GM21360 (cell line): ENCODE data around the gene FAM229B.
"Not testable (repeated sequence)": the region's sequence is repeated elsewhere in the genome, so short reads cannot be mapped to it uniquely, and the experiment has no call there.

Experiments used
- ATAC-seq: cut with Tn5 transposase; IDR thresholded peaks from one replicate; pipeline ENCODE4 v1.9.1; 2021; ENCODE audit warnings: mild to moderate bottlenecking, moderate library complexity; ENCODE audit not compliant: unreplicated experiment

FAM229B gene

DNA sequence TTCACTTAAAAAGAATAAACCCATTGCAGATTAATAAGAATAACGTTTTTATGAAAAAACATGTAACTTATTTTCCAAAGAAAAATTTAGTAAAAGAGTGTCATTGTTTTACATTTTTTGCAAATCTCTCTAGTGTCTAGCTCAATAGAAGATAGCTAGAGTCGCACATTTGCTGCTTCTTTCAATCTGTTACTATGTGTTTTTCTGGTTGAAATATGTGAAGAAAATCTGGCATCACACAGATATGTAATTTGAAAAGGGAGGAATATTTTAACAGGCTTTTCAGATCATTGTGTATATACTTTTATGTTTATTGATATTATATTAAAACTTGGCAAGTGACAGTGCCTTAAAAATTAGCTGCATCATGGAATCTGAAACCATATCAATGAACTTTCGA, 24.4 kb upstream of the FAM229B start:
- ATAC-seq = no peak

DNA sequence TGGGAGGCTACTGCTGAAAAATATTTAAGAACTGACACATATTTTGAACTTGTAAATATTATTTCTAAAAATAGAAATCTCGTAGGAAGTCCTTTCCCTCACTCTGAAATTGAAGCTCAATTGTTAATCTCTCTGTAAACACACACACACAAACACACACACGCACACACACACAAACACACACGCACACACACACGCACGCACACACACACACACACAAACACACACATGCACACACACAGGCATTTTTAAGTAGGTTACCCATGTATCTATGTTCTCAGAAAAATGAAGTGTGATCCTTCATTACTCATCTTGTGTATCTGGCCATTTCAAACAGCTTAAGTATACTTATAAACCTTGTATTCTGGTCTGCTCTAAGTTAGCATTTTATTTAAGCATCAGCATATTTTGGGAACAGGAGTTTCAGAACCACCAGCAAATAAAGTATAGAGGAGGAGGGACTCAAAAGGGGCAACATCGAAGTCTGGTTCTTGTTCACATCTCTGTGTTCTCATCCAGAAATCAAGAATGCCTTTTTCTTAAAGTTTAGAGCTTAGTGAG, 21.9 kb upstream of the FAM229B start:
- ATAC-seq = no peak

DNA sequence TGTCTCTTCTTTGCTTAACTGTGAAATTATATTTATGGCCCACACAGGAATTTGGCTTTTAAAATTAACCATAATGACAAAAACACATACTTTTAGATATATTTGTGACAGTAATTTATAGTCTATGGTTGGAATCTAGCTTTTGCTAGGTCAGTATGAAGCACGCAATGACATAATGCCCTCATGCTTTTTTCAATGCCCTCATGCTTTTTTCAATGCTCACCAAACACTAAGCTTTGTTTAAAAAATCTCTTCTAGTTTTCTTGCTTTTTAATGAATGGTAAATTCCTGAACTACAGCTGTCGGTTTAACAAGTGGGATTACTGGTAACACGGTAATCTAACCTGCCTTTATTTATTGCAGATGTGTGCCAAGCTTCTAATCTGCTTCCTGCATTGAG, 20.8 kb upstream of the FAM229B start:
- ATAC-seq = no peak

DNA sequence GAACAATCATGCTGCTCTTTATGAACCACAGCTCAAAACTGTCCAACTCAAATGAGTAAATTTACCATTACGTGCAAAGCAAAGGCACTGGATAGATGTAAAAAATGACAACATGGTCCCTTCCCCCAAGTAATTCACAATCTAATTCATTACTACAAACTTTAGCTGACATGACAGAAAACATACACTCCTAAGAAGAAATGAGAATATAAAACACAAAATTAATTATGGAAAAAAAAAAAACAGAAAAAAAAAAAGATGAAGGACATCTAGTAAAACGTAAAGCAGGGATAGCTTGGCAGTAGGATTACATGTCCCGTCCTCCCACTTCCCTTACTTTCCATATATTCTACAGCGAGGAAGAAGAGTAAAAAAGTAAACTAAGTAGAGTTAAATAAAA, 5.8 kb upstream of the FAM229B start:
- ATAC-seq = no peak

DNA sequence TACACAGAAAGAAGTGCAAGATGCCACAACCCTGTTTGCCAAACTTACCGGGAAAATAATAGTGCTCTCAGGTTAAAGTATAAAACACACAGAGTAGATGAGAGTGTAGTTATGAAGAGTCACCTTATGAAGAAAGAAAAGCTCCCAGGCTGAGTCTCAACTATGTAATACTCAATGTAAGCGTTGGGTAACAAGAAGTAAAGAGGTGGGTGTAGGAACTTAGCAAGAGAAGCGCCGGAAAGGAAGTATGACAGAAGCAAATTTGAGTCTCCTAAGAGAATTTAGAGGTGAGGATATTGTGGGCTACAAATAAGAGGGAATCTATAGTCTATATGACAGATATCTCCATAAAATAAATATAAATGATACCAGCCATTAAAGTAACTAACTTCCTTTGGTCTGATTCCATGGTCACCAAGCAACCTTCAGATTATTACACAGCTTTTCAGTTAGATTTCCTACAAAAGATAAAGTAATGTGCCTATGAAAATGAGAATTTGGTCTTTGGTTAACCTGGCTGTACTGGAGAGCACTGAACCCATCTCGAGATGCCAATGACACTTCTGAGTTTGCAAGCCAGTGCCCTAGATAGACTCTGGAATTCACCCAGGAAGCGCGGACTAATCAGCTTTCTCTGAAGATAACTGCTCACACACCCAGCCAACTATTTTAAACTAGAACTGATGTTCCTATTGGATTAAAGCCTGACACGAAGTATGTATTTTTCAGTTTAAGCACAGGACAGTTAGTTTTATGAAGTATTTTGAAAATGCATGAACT, 1.9 kb upstream of the FAM229B start:
- no peak for ATAC-seq

DNA sequence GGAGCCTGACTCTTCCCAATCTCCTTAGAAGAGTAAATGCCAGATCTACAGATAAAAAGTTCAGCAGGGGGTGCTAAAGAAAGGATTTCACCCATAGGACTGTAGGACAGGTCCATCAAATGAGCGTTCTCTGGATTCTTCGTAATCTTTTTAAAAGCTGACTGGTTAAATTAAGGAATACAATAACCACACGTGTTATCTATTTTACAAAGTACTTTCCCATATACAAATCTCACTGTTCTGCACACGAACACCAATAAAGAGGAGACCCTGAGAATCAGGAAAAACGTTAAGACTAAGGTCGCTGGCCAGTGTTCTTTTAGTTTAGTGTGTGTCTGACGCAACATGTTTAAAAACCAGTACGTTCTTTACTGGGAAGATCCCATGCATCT, 651 bp upstream of the FAM229B start:
- ATAC-seq = peak; percentile 26

DNA sequence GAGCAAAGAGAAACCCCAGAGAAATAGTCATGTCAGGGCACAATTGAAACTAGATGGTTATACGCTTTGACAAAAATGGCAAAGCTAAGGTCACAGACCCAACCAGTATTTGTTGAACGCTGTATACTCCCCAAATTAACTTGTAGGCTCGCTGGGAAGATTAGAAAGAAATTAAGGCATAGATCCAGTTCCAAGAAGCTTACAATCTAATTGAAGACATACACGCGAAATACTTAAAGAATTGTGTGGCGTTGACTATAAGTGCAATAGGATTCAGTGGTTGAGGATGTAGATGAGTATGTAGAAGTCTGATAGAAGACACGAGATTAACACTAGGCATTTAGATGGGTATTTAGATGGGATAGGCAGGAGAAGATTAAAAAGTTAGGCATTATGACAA, 525 bp downstream of the FAM229B start:
- no peak for ATAC-seq

DNA sequence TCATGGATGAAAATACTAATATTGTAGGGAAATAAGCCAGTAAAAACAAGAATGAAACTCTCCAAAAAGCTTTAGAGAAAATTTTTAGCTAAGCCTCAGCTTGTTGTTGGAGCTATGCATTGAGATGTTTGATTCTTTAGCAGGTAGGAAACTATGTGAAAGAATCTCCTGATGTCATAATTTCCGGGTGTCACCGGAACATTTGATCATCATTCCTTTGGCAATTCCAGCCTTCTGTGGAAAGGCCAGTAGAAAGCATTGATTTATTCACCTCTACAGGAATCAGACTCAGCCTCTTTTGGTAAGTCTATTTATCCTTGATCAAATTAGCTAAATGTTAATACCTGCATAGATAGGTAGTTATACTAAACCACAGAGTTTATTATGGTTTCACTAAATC, 9.5 kb downstream of the FAM229B start:
- ATAC-seq = no peak

DNA sequence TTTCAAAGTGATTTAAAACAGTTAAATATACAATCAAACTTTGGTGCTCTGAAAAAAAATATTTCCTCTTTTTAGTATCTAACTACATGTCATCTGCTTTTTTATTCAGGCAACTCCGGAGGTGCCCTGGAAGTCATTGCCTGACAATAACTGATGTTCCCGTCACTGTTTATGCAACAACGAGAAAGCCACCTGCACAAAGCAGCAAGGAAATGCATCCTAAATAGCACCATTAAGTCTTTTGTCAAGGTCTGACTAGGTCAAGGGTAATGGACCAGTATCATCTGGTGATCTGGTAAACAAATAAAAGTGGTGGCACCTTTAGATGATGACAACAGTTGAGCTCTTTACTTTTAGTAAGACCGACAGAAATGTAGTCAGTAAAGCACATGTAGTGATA, 13.2 kb downstream of the FAM229B start:
- ATAC-seq = no peak

DNA sequence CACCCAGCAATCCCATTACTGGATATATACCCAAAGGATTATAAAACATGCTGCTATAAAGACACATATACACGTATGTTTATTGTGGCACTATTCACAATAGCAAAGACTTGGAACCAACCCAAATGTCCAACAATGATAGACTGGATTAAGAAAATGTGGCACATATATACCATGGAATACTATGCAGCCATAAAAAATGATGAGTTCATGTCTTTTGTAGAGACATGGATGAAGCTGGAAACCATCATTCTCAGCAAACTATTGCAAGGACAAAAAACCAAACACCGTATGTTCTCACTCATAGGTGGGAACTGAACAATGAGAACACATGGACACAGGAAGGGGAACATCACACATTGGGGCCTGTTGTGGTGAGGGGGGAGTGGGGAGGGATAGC, 18.6 kb downstream of the FAM229B start:
- not testable (repeated sequence) for ATAC-seq

DNA sequence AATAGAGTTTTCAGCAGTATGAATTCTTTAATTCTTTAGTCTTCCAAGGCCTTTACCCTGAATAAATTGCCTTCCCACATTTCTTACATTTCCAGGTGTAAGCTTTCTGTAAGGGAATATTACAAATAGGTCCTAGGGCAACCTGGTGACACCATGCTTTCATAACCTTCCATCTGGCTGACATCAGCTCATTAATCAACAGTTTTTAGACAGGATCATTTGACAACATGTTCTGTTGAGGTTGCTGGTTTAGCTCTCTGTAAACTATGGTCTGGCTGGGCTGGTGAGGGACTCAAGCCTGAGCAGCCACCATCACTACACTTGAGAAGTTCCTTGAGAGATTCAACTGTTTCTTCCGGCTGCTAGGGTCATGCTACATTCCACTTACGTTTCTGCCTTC, 19.2 kb downstream of the FAM229B start:
- ATAC-seq = no peak

DNA sequence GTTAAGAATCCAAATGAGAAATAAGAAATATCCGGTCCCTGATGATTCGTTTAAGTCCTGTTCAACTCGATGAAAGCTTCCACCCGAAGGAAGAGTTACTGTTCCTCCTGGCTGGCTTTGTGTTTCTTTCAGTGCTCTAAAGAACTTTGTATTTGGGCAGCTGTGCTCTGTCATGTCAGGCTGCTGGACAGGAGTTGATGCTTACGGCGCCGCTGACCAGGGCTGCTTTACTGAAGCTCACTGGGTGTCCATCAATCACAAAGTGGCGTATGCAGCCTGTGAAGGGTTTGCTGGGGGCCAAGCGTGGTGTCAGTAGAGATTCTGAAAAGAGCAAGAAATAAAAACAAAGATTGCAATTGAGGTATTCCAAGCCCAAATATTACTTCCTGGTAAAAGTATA, 21.9 kb downstream of the FAM229B start:
- ATAC-seq = no peak

DNA sequence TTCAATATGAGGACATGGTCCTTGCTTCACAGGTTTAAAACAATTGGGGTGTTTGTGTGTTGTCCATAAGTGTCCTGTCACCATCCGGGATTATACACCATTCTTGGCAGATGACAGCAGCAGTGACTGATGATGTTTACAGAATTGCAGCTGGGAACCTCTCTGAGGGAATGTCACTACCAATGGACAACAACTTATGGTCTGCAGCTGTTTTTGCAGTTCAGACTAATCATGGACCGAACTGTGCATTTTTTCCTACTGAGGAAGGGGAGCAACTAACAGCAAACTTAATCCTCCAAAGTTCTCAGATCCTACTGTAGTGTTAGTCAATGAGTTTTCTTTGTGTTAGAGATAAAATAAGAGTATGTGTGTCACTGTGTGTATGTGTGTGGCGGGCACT, 26.0 kb downstream of the FAM229B start:
- ATAC-seq = no peak

DNA sequence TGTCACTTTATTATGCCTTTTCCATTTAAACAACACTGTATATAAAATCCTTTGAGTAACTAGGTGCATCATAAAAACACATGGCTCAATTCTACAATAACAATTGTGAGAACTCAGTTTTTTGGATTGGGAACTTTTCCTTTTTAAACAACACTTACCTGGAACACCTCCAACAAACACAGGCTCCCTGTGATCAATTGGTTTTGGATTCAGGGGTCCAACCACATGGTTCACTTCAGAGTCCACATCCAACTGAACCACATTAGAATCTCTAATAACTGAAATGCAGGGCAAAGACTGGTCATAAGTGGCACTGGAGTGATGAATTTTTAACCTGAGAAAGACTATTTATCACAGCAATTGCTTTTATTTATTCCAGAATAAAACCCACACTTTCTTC, 26.5 kb downstream of the FAM229B start:
- no peak for ATAC-seq

DNA sequence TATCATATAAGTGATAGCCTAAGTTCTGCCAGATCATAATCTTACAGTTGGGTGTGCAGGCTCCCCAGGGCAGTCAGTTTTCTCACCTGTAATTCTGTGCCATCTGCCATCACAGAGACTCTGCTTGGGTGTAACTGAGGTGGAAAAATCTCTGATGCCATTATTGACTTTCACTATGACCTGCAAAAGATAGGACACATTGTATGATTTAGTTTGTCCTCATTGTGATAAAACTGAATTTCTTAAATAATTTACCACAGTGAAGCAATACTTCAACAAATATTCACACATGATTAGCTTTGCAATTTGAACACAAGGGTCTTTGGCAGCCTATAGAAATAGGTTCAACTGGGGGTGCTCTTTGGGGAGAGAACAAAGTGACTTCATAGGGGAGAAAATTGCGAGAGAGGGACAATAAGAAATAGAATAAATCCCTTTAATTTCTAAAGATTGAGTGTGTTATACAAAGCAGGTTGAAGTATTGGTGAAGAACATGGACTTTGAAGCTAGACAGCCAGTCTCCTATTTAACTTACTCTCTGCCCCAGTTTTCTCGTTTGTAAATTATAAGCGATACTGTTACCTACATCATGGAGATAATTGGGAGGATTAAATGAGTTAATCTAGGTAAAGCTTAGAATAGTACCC, 27.3 kb downstream of the FAM229B start:
- ATAC-seq = no peak

DNA sequence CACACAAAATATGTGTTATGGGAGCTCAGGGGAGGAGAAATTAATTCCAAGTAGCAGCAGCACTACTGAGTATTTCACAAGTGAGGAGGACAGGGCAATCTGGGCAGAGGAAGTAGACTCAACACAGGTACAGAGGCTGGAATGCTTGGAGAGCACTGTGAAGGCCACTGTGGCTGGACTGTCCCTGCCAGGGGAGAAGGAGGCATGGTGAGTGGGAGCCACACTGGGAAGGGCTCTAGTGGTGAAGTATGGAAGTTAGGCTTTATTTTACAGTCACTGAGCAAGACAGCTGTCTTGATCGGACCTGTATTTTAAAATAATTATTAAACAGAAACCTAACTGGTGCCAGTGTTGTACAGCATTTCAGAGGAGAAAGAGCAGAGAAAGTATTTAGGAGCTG, 28.8 kb downstream of the FAM229B start:
- ATAC-seq = no peak

DNA sequence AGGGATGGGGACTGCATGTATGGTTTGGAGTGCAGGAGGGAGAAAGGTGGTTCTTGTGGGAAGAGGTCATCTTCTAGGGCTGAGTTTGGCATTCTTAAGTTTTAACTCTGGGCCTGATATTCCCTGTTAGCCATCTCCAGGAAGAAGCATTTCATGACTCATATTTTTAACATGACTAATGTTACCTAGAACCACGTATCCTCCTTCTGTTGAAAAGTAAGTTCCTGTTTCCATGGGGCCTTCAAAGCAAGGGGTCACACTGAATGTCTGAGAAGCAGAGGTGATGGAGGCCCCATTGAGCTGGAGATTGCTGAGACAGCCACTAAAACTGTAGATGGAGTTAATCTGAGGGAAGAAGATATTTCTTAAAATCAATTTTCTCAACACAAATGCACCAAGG, 30.2 kb downstream of the FAM229B start:
- ATAC-seq = no peak

DNA sequence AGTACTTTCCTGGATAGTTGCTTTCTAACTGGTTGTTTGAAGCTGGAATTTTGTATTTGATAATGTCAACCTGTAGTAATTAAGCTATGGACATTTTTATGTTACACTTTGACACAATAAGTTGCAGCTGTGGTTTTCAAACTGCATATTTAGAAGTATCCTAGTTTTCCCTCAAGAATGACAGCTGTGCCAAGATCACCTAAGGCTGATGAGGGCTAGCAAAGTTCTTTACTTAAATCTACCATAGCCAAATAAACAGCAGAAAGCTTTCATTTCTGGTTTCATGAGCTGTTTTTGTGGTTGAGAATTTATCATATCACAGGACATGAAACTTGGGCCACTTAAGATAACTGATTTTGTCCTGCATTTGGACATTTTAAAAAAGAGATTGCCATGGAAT, 30.6 kb downstream of the FAM229B start:
- ATAC-seq = no peak

DNA sequence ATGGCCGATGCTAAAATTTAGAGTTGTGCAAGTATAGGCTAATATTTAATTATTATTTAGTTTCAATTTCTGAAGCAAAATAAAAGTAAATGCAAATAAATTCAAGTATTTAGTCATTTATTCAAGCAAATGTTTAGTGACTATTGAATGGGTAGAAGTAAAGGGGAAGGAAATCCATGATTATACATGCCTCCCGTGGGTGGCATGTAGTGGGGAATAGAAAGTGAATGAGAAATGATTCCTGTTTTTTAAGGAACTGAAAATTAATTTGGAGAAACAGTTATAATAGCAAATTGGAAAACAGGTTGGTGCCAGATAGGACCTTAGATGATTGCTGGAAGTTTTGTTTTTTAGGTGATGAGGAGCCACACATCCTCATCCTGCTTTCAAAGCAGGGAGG, 35.4 kb downstream of the FAM229B start:
- ATAC-seq = no peak

DNA sequence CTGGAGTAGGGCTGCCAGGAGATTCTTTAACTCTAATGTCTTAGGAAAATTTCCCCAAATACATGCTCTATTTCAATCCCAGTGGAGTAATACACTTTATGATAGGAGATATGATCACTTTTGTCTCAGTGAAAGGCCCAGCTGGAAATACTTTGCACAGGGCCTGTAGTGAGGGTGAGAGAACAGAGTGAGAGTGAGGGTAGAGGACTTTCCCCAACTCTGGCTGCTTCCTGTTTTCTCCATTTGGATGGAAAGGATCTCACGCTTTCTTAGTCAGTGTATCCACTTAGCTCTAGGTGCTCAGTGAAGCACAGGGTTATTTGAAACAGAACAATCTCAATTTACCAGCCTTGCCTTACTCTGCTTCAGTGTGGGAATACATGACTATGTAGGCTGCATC, 36.6 kb downstream of the FAM229B start:
- ATAC-seq = no peak

DNA sequence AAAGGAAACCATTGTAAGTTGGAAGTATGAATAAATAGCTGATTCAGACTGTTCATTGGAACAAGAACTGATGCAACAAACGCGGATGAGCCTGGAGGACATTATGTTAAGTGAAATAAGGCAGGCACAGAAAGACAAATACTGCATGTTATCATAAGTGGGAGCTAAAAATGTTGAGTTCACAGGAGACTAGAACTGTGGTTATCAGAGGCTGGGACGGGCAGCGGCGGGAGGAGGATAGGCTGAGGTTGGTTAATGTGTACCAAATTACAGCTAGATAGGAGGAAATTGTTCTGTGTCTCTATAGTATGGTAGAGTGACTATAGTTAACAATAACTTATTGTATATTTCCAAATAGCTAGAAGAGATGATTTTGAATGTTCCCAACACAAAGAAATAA, 40.8 kb downstream of the FAM229B start:
- ATAC-seq = no peak

DNA sequence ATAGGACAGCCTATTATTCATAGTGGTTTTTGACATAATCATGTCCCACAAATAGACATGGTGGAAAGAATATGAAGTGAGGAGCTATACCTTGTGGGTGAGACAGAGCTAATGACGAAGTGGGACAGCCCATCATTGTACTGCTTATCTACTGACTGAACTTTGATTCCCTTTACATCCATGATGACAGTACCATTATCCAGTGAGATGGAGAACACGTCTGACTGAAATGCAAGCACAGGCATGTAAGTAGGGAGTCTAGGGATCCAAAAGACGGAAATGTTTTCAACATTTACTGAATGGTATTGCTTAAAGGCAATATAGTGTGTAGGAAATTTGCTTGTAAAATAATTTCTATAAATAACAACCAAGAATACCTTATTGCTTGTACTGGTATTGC, 43.5 kb downstream of the FAM229B start:
- no peak for ATAC-seq

DNA sequence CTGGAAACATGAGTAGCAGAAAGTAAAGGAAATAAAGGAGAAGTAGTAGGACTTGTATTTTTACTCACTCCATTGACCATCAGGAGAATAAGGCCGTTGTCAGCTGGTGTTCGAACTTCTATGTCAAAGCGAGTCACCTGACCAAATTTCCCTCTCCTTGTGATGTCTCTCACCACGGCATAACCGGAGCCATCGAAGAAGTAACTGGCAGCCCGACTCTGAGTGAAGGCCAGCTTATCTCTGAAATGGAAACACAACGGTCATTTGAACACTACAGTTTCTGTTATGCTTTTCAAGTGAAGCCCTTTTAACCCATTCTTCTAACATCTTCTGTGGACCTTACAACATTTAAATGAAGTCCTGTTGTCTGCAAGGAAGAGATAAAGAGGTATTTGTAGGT, 51.7 kb downstream of the FAM229B start:
- ATAC-seq = no peak
